DOHH2 (cell line): Measurements from ENCODE around the gene PIP4K2A.

ENCODE experiments used
- CTCF ChIP-seq: fragments of 200-600 bp; sonication (generic); IDR thresholded peaks from one replicate; pipeline ENCODE4 v1.5.1; 2014; ENCODE audit warnings: antibody characterized with exemption, mild to moderate bottlenecking, low read depth, low read length; ENCODE audit not compliant: poor library complexity, severe bottlenecking
- EZH2phosphoT487 ChIP-seq: fragments of 200-600 bp; sonication (generic); IDR thresholded peaks from 2 replicates; pipeline ENCODE4 v1.6.1; 2017; ENCODE audit warnings: borderline replicate concordance, mild to moderate bottlenecking, antibody characterized with exemption, low read length, moderate library complexity, mixed read lengths

- TF ChIP-seq CTCF (no peak), EZH2phosphoT487 (no peak)
Measured at GRCh38 chr10:22708772-22709171, 5.6 kb downstream of the PIP4K2A start.
